HG02798 (cell line): Measurements from ENCODE around the gene PTF1A.

Experiments used
- ATAC-seq: cut with Tn5 transposase; IDR thresholded peaks from one replicate; pipeline ENCODE4 v1.9.1; 2021; ENCODE audit warnings: mild to moderate bottlenecking; ENCODE audit not compliant: unreplicated experiment, poor library complexity

Gene PTF1A

GRCh38 chr10:23186178-23186577, 5.9 kb upstream of the PTF1A start:
- ATAC-seq: no peak

DNA sequence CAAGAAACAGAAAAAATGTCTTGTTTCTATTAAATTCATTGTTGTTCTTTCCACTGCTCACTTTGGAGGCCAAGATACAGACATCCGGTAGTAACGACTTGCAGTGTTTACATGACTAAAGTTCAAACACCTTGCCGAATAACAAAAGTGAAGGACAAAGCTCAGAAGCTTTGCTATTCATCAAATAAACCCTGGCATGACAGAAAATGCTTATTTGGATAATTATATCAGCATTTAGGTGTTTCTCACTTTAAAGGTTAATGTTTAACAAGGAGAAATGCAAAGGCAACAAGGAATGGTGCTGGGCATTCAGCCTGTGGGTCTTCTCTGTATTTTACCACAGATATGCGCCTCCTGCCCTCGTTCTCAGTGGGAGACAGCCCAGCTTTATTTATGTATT, 5.4 kb upstream of the PTF1A start:
- no peak for ATAC-seq

DNA sequence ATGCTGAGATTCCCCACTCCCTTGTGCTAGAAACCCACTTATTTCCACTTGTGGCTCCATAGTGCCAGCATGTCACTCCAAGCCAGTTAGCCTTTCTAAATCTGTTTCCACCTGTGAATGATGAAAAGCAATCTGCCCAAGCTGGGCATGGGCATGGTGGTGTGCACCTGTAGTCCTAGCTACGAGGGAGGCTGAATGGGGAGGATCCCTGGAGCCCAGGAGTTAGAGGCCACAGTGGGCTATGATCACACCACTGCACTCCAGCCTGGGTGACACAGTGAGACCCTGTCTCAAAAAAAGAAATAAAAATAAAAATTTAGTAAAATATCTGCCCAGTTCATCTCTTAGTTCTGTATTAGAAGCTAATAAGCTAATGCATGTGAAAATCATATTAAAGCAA, 5.0 kb upstream of the PTF1A start:
- ATAC-seq: no peak

DNA sequence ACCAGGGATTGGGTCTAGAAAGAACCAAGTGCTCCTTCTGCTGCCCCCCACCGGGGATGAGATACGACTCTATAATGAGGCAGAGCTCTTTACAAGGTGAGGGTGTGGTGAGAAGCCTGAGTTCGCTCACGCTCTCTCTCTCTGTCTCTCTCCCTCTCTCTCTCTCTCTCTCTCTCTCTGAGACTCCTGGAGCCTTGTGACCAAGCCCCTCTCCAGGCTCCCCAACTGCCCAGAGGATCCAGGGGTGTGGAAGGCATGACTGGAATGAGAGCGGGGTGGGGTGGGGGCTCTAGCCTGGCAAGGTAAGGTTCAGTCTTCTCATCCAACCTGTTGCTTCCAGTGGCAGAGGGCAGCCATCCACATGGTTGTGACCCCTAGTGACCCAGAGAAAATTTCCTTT, 3.1 kb upstream of the PTF1A start:
- ATAC-seq: no peak

GRCh38 chr10:23190872-23191763, 994 bp upstream of the PTF1A start:
- no peak for ATAC-seq

- no peak for ATAC-seq
Observed at GRCh38 chr10:23192712-23193434, 761 bp downstream of the PTF1A start.

GRCh38 chr10:23193435-23194074, 1.4 kb downstream of the PTF1A start:
- ATAC-seq: no peak

GRCh38 chr10:23194471-23194965, 2.4 kb downstream of the PTF1A start:
- no peak for ATAC-seq

GRCh38 chr10:23194966-23195845, 3.1 kb downstream of the PTF1A start:
- ATAC-seq: no peak

DNA sequence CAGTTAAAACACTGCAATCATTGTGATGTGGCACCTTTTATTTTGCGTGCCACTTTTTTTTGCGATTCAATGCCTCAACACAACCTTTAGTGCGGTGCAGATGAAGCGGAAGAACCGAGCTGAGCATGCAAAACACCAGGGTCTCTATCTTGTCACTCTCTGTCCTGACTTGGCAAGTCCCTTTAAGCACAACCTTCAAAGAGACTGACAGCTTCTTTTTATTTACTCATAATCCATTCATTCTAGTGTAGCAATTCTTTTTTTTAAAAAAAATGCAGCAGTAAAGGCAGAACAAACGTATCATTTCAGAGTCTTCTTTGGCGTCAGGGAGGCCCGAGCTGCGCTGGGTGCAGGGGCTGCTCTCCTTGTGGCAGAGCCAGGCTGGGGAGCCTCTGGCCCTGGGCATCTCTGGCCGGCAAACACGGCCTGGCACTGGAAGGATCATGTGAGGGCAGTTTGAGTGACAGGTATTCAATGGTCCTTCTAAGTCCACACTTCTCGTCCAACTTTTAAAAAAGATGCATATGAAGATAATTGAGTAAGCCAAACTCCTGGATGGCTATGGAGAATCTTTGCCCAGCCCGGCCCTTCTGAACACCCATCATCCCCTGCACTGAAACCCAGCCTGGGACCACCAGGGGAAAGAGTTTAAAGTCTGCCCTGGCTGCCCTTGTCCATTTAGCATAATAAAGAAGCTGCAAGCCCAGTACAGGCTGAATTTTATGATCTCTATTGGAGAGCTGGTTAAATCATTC, 3.9 kb downstream of the PTF1A start:
- ATAC-seq: no peak

- ATAC-seq: no peak
Observed at GRCh38 chr10:23196915-23197314, 4.8 kb downstream of the PTF1A start.

DNA sequence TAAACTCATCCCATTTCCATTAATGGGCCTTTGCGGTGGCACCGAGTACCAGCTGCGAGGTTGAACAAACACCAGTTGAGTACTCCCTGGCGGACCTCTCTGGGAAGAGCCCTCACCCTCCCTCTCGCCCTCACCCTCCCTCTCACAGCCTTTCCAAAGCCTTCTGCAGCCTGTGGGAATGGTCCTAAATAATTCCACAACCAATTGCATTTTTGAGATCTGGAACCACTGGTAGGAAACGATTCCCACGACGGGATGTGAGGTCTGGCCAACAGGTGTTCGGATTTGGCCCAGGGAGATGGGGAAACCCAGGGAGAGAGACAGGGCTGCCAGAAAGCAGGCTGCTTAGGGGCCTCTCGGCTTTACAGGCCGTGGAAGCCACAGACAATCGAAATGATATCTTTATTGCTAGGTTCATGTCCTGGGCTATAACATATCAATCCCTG, 5.3 kb downstream of the PTF1A start:
- no peak for ATAC-seq

- no peak for ATAC-seq
Observed at GRCh38 chr10:23198610-23198939, 6.5 kb downstream of the PTF1A start.

- no peak for ATAC-seq
Observed at GRCh38 chr10:23198940-23199767, 7.0 kb downstream of the PTF1A start.

GRCh38 chr10:23199768-23200511, 7.8 kb downstream of the PTF1A start:
- ATAC-seq: no peak

GRCh38 chr10:23200586-23200985, 8.5 kb downstream of the PTF1A start:
- ATAC-seq: no peak

DNA sequence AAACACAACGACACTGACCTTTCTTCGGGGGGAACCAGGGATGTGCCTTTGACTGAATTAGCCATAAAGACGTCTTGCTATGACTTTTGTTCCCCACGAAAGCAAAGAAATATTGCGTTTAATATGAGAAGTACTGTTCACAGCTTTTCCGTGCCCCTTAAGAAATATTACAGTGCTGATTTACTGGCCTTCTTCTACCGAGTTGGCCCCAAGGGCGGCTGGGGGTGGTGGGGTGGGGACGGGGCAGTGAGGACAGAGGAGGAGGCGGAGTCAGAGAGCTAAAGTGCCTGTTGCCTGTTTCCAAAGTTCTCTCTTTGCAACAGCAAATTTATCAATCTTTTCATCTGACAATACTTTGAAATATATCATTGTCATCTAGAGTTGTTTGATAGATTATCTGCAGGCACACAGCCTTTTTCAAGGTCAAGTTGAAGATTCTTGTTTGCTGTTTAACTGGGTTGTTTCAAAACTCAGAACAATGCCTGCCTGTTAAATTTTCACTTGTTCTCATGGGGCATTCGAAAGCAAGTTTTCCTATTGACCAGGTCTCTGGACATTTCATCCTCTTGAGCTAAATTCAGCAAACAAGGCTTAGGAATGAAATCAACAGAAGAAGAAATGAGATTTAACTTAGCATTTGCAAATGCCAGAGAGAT, 9.0 kb downstream of the PTF1A start:
- ATAC-seq: no peak
